G401.6 (cell line): ENCODE data around the gene UBA3.

Experiments used
- FAIRE-seq: peaks from 2 replicates; lab custom pipeline; 2012; peaks lifted over from hg19 to GRCh38; lab: Jason Lieb, UNC

UBA3 gene

DNA sequence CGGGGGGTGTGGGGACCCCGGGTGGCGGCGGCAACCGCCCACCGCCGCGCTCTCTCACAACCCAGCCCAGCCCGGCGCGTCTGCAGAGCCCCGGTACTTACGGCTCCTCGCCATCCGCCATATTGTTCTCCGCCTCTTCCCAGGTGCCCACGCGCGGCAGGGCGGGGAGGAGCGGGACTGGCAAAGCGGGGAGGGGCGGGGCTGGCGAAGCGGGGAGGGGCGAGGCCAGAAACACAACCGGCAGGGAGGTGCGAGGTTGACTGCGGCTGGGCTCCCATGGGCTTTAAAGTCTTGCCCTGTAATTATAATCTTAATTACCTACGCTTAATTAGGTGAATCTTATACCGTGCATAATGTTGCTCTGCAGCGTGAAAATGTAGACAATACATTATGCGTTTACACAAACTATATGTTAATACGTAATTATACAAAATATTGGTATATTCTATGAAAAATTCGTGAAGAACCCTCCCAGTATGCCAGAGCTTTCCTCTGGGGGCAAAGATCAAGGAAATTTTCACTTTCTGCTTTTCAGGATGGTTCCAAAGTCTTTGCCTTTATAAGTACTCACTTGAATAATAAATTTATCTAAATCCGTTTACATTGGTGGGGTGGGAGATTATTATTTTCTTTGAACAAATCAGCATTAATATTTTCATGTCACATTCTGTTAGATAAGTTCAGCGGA is at the start of gene UBA3:
Gene UBA3 (minus strand): TSS at position 133 of the 688 bp plus-strand sequence. CDS start 12 bp downstream, at position 121.
- FAIRE-seq, result peak; percentile 30

DNA sequence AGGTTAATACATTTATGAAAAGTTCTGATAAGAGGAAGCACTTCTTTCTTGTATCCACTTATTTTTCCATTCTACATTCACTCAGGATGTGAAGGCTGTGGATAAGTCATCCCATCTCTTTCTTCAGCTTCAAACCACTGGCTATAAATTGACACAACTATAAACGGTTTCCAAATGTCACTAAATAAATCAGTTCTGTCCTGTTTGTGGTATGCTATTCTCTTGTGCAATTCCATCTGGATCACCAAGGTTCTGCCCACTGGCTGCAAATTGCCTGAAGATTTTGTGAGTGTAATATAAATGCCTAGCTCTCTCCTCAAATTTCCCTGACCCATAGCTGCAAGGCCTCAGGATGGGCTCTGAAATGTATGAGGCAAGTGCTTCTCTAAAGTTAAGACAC is 49.4 kb upstream of the UBA3 start:
- no peak for FAIRE-seq

DNA sequence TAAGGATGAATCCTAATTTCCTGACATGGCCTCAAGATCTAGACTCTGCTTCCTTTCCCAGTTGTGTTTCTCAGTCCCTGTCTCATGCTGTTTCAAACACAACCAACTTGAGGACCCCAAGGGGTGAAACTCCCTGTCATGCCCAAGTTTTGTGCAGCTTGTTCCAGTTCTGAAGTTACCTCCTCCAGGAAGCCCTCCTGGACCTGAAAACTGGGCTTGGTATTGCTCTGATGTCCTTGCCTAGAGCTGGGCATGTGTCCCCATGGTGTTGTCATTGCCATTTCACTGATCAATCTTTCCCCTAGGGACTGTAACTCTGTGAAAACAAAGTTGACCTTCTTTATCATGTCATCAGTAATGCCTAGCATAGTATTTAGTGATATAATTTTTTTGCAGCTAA is 48.3 kb upstream of the UBA3 start:
- no peak for FAIRE-seq

- FAIRE-seq, result no peak
These were observed 46.8 kb upstream of the UBA3 start for GRCh38 chr3:69126999-69127398.

DNA sequence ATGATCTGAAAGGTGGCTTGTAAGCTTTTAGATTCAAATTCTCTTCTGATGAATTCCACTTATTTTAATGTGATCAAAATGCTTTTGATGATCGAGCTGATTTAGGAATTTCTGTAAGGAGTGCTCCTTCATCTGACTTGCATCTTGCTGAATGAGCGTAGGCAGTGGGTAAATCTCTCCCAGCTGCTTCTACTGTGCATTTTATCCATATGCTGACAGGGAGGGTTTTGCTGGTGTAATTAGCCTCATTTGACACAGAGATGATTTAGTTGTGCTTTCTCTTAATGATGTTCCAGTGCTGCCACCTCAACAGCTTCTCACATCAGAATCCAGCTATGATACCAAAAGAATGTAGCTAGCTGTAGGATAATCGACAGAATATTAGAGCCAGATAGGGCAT is 46.1 kb upstream of the UBA3 start:
- no peak for FAIRE-seq

DNA sequence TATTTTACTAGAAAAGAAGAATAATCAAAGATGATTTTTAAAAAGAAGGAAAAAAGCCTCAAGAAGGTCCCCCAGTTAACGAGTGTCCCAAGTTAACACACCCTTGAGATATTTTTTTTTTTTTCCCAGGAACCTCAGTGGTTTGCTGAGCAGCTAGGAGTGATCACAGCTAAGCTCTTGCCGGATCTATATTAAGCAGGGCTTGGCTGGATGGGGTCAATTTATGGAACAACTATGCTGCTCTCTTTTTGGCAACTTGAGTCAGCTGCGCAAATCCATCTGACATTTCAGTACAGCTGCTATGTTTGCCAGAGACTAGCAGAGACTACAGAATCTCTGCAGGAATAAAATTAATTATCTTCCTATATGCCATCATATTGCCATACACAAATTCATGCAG is 42.2 kb upstream of the UBA3 start, which contains the start of gene LMOD3:
Gene LMOD3 (minus strand): TSS at position 193 of the 400 bp plus-strand sequence. CDS start 209 bp downstream, outside the sequence.
- no peak for FAIRE-seq

GRCh38 chr3:69121950-69122349 is 41.8 kb upstream of the UBA3 start:
- no peak for FAIRE-seq

DNA sequence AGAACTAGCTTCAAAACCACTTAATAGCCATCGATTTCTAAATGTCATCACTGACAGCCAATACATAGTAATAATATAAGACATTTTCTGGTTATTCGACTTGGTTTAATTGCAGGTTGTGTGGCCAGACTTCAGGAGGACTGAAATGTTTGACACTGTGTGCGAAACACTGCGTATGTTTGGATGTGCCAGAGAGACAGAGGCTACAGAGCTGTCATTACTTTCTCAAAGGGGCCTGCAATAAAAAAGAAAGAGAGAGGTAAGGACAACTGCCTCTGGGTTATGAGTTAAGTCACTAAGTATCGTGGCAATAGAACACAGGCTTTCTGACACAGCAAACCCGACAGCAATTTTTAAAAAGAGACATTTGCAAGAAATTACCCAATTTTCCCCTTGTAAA is 41.3 kb upstream of the UBA3 start:
- no peak for FAIRE-seq

DNA sequence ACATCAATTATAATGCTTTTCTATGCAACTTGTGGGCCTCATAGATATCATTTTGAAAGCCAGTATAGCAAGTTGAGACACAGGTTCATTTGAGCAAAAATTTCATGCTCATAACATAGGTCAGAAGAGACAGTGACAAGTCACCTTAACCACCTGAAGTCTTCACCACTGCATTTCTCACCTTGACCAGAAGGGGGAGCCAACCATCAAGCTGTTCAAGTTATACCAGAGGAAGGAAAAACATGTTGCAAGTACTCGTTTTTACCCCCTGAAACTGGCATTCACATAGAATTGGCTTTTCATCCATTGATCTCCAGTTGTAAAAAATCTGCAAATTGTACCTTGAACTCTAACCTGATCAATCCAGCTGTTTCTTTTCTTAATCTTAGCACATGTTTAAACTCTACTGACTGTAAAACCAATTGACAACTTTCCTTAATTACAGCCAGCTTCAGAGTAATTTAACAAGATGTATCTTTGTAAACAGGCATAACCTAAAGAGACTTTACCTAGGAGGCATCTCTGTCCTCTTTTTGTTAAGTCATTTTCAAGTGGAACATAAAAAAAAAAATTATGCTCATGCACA is 40.8 kb upstream of the UBA3 start:
- peak; percentile 96 for FAIRE-seq

GRCh38 chr3:69119681-69120080 is 39.5 kb upstream of the UBA3 start:
- no peak for FAIRE-seq

DNA sequence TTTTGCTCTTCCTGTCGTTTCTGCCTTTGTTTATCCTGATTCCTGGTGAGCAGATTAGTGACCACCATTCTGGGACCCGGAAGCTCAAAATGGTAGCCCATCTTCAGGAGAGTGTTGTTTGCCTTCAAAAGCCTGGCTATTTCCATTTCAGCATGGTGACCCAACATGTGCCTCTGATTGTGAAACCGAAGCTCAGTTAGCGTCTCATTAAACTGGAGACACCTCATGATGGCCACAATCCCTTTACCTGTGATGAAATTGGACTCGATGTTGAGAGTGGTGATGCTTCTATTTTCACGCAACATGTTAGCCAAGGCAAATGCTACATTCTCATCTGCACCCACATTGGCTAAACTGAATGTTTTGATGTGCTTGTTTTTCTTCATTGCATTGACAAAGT is 39.0 kb upstream of the UBA3 start:
- FAIRE-seq, result no peak

DNA sequence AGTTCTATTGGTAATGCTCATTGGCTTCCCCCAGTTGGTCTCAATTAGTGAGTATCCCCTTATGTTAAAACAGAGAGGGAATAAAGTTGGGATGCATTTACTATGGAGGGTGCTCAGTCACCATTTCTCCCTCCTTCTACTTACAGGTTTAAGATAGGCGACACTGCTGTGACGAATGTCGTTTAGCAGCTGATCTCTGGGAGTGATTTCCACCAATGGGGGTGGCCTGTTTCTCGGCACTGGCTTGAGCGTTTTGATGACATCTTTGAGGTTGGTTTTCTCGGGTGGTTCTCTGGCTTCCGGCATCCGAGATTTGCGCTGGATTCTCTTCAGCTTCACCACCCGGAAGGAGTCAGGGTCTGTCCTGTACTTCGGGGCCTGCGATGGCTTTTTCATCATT is 38.4 kb upstream of the UBA3 start:
- no peak for FAIRE-seq

DNA sequence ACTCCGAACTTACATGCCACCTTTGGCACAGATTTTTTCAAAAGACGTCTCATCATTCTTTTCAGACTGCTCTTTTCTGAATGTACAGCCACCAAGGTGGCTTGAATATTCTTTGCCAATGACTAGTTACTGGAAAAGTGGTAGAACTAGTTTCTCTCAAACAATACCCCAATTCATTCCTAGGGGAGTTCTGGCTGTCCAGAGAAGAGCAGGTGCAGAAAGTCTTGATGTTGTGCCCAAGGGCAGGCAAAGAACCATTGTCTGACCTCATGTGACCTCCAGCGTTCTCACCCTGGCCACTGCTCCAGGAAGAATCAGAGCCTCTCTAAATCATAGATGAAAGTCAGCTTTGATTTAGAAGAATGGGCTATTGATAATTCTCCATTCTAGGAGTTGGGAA is 36.7 kb upstream of the UBA3 start:
- no peak for FAIRE-seq

GRCh38 chr3:69116162-69116561 is 36.0 kb upstream of the UBA3 start:
- no peak for FAIRE-seq

- no peak for FAIRE-seq
These were observed 35.6 kb upstream of the UBA3 start for GRCh38 chr3:69115731-69116130.

GRCh38 chr3:69113536-69113935 is 33.4 kb upstream of the UBA3 start:
- no peak for FAIRE-seq

DNA sequence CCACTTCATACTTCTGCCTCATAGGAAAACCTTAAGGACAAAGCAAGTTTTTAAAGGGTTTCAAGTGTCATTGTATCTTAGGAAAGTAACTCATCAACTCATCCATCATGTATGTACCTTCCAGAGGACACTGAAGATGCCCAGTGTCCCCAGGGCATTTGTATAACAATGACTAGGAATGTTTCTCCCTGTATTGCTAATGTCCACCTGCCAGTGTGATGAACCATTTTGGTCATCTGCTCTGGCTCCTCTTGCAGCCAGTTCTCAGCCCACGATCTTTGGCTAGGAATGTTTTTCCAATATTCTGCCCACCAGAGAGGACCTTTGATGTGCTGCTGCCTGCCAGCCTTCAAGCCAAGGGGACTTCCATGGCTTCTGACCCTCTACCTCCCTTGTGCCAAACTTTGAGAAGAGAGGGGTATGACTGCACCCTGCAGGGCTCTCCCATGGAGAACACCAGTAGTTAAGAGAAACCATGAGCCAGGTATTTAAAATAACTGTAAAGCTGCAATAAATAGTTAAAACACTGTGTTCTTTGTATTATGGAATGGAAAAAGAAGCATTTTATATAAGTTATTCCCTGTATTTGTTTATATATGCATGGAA is 30.9 kb upstream of the UBA3 start:
- FAIRE-seq, result no peak

- FAIRE-seq, result no peak
These were observed 28.6 kb upstream of the UBA3 start for GRCh38 chr3:69108811-69109210.

GRCh38 chr3:69107841-69108240 is 27.7 kb upstream of the UBA3 start:
- no peak for FAIRE-seq

DNA sequence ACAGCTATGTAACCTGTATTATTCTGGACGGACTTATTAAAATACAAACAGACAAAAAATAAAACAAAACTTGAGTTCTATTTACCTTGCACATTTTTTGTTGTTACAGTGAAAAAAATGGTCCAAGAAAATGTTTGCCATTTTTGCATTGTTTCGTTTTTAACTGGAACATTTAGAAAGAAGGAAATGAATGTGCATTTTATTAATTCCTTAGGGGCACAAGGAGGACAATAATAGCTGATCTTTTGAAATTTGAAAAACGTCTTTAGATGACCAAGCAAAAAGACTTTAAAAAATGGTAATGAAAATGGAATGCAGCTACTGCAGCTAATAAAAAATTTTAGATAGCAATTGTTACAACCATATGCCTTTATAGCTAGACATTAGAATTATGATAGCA is 25.2 kb upstream of the UBA3 start:
- peak; percentile 86 for FAIRE-seq

- FAIRE-seq, result no peak
These were observed 24.4 kb upstream of the UBA3 start for GRCh38 chr3:69104586-69104985.

- no peak for FAIRE-seq
These were observed 23.0 kb upstream of the UBA3 start for GRCh38 chr3:69103123-69103522.

GRCh38 chr3:69102384-69102783 is 22.2 kb upstream of the UBA3 start:
- no peak for FAIRE-seq

DNA sequence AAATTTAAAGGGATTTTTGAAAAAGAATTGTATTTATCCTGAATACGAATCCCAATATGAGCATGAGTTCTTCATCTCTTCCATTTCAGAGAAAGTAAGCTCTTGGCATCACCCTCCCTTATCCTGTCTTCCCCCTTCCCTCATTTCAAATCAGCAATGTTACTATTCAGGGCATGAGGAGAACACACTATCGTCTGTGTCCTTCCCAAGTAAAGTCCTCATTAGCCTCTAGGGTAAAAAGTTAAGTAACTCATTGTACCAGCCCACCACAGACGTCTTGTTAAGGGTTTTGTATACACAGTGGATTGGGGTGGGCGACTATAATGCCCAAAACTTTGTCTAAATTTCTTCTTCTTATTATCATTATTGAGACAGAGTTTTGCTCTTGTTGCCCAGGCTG is 19.4 kb upstream of the UBA3 start:
- FAIRE-seq, result no peak
